Gastroesophageal sphincter (tissue), 4 donors: ENCODE measurements around the gene SYT5. TPM values are rescaled to one million over a fixed set of nuclear protein-coding genes. Genes with fewer than 3 reads are reported as not detected.

Source experiments
- ATAC-seq: fragments of 150-250 bp; one replicate; pipeline ENCODE4 v1.9.1; 2016; ENCODE audit warnings: mild to moderate bottlenecking, moderate library complexity
- H3K27ac ChIP-seq, 4 donors: fragments of 200-600 bp; sonication (generic) in 3 of 4; 1 replicate in 3 of 4; 2 replicates in 1 of 4; pipeline ENCODE4 v1.5.1; 2016 to 2019
- H3K27me3 ChIP-seq: fragments of 200-600 bp; sonication (generic); one replicate; pipeline ENCODE4 v1.5.1; 2019
- H3K36me3 ChIP-seq, 2 donors: fragments of 200-600 bp; sonication (generic); one replicate each; pipeline ENCODE4 v1.5.1; 2019; ENCODE audit warnings: control low read depth in 1 of 2
- H3K4me1 ChIP-seq, 3 donors: fragments of 200-600 bp; sonication (generic); 1 replicate in 2 of 3; 2 replicates in 1 of 3; pipeline ENCODE4 v1.5.1; 2016 to 2019; ENCODE audit warnings: control low read depth in 2 of 3
- H3K4me3 ChIP-seq, 2 donors: fragments of 200-600 bp; sonication (generic); one replicate each; pipeline ENCODE4 v1.5.1; 2019; ENCODE audit warnings: mild to moderate bottlenecking in 1 of 2, moderate library complexity in 1 of 2
- H3K9me3 ChIP-seq, 3 donors: fragments of 200-600 bp; sonication (generic); one replicate each; pipeline ENCODE4 v1.5.1; 2017 to 2019; ENCODE audit warnings: control low read depth in 2 of 3
- EP300 ChIP-seq: sonication (generic); formaldehyde crosslinking; IDR thresholded peaks from one replicate; pipeline ENCODE4 v1.6.1; 2017; ENCODE audit warnings: antibody characterized with exemption, mild to moderate bottlenecking
- POLR2A ChIP-seq, 2 donors: fragments of 450-650 bp; IDR thresholded peaks; one replicate each; pipeline ENCODE4 v1.6.1; 2017; ENCODE audit warnings: antibody characterized with exemption in 2 of 2, mild to moderate bottlenecking in 2 of 2, moderate library complexity in 1 of 2
- POLR2AphosphoS5 ChIP-seq: sonication (generic); formaldehyde crosslinking; IDR thresholded peaks from one replicate; pipeline ENCODE4 v1.6.1; 2017; ENCODE audit warnings: antibody characterized with exemption
- WGBS, 2 donors: methylation state at CpG; one replicate each; pipeline ENCODE4 v1.1.5; 2018; ENCODE audit warnings: low coverage in 1 of 2; 5-methylcytosine and 5-hydroxymethylcytosine counted together
- small RNA-seq, 4 donors: library from RNA; depleted of rRNA; stranded (forward); fragments of <200 nt; gene quantifications; one replicate each; pipeline ENCODE3, GENCODE V24; 2016
- total RNA-seq, 4 donors: library from RNA; depleted of rRNA; stranded (reverse); fragments of >200 nt; gene quantifications; one replicate each; pipeline ENCODE4 v1.1.0, GENCODE V29; 2016
- TF ChIP-seq, protein P1 (sequence below), 4 experiments: fragments of 200-600 bp in 2 of 4; fragments of 450-650 bp in 2 of 4; sonication (generic) in 1 of 4; IDR thresholded peaks; one replicate each; pipeline ENCODE4 v1.5.1; 2017 to 2019; ENCODE audit warnings: antibody characterized with exemption in 4 of 4, mild to moderate bottlenecking in 2 of 4, moderate library complexity in 2 of 4

Gene SYT5
- total RNA-seq, 4 donors from 2014 or later = 0.13 TPM; not detected in 3

DNA sequence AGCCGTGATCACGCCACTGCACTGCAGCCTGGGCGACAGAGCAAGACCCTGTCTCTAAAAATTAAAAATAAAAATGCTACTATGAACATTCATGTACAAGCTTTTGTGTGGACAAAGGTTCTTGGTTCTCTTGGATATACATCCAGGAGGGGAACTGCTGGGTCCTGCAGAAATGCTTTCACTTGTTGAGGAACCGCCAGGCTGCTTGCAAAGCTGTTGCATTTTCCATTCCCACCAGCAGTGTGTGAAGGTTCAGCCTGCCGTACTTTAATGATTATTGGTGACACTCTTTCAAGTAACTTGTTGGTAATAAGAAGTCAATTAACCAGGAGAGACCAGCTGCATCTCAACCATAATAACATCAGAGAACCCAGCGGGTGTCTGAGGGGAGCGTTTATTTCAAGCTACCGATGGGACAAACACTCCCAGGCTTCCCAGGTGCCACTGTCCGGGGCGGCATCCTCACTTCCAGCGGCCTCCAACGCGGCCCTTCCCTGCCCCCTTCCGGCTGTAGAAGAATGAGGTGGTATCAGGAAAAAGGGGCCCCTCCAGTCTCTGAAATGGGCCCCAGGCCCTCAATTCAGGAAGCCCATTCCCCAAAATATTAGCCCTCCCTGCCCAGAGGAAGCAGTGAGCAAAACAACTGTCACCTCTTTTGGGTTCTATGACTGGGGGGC lies 47.5 kb downstream of the SYT5 start:
- Histone ChIP-seq H3K36me3 (no peaks in the 10 kb centered on the region), H3K27me3 (peaks cover 78% of the 10 kb centered on the region), H3K4me3 (no peak overlapping the region), H3K27ac (no peak overlapping the region), H3K9me3 (no peaks in the 10 kb centered on the region), H3K4me1 (no peaks in the 10 kb centered on the region)
- no peak for TF ChIP-seq POLR2A (IDR thresholded peaks at IDR 0.05)
- TF ChIP-seq EP300 = no peak
- no peak for TF ChIP-seq POLR2AphosphoS5
- TF ChIP-seq, protein P1, sequence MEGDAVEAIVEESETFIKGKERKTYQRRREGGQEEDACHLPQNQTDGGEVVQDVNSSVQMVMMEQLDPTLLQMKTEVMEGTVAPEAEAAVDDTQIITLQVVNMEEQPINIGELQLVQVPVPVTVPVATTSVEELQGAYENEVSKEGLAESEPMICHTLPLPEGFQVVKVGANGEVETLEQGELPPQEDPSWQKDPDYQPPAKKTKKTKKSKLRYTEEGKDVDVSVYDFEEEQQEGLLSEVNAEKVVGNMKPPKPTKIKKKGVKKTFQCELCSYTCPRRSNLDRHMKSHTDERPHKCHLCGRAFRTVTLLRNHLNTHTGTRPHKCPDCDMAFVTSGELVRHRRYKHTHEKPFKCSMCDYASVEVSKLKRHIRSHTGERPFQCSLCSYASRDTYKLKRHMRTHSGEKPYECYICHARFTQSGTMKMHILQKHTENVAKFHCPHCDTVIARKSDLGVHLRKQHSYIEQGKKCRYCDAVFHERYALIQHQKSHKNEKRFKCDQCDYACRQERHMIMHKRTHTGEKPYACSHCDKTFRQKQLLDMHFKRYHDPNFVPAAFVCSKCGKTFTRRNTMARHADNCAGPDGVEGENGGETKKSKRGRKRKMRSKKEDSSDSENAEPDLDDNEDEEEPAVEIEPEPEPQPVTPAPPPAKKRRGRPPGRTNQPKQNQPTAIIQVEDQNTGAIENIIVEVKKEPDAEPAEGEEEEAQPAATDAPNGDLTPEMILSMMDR (IDR thresholded peaks at IDR 0.05) = peak in 1 of 4 experiments; percentile 46
- no peak for ATAC-seq
- 26 to 60% methylated on average over 4 to 7 of the region's 14 CpGs for WGBS, 2 donors

DNA sequence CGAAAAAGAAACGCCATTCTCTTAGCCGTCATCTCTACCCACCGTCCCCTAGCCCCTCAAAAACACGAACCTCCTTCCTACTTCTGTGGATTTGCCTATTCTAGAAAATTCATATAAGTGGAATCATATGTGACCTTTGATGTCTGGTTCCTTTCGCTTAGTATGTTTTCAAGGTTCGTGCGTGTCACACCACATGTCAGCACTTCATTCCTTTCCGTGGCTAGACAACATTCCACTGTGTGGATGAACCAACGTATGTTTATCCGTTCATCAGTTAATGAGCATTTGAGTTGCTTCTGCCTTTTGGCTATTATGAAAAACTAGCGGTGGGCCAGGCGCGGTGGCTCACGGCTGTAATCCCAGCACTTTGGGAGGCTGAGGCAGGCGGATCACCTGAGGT lies 48.7 kb downstream of the SYT5 start:
- Histone ChIP-seq H3K4me3 (no peak overlapping the region), H3K9me3 (no peaks in the 10 kb centered on the region), H3K27ac (no peak overlapping the region), H3K36me3 (no peaks in the 10 kb centered on the region), H3K4me1 (no peaks in the 10 kb centered on the region), H3K27me3 (peaks cover 76% of the 10 kb centered on the region)
- TF ChIP-seq EP300 (no peak), POLR2AphosphoS5 (no peak), POLR2A (IDR thresholded peaks at IDR 0.05) (no peak)
- TF ChIP-seq, protein P1 (IDR thresholded peaks at IDR 0.05) = no peak
- ATAC-seq = no peak
- WGBS, 2 donors = 65 to 80% methylated on average over 9 to 15 of the region's 16 CpGs

Small RNAs within 50 kb of the gene (small RNA-seq; reads per million reads assigned to genes)
- gene MIR7975 (0 reads per million in 4 donors), gene RF01210 (0 reads per million in 4 donors)

Other genes with a start within 250 kb of the SYT5 start
- gene NLRP7, start 232.8 kb downstream of the SYT5 start, total RNA-seq = not detected
- gene NLRP2, start 213.9 kb downstream of the SYT5 start, total RNA-seq = 1 to 10 TPM in 1 of 4 donors, under 1 TPM in 1, not detected in 2; 0.15 to 1.1 TPM
- not detected for gene GP6, start 142.0 kb downstream of the SYT5 start, total RNA-seq
- gene RDH13, start 117.1 kb downstream of the SYT5 start, total RNA-seq = 10 to 100 TPM in 3 of 4 donors, 1 to 10 TPM in 1; 10.0 to 15.6 (median 13.9) TPM
- 10 to 100 TPM in 1 of 4 donors, 1 to 10 TPM in 3; 2.2 to 10.5 (median 2.5) TPM for gene EPS8L1, start 104.4 kb downstream of the SYT5 start, total RNA-seq
- gene PPP1R12C, start 62.7 kb downstream of the SYT5 start, total RNA-seq = 100 to 1,000 TPM; 268 to 479 (median 276) TPM
- gene TNNT1, start 31.1 kb downstream of the SYT5 start, total RNA-seq = 1 to 10 TPM in 1 of 4 donors, not detected in 3; 4.4 TPM
- not detected for gene TNNI3, start 22.6 kb downstream of the SYT5 start, total RNA-seq
- gene DNAAF3, start 13.7 kb downstream of the SYT5 start, total RNA-seq = under 1 TPM in 2 of 4 donors, not detected in 2; 0.42 to 0.52 TPM
- gene PTPRH, start 29.2 kb upstream of the SYT5 start, total RNA-seq = 1 to 10 TPM in 3 of 4 donors, under 1 TPM in 1; 0.54 to 4.0 (median 1.4) TPM
- 1 to 10 TPM in 3 of 4 donors, not detected in 1; 1.7 to 3.8 (median 1.8) TPM for gene TMEM86B, start 48.5 kb upstream of the SYT5 start, total RNA-seq
- gene PPP6R1, start 78.7 kb upstream of the SYT5 start, total RNA-seq = 10 to 100 TPM; 32.6 to 79.4 (median 34.0) TPM
- gene HSPBP1, start 99.8 kb upstream of the SYT5 start, total RNA-seq = 10 to 100 TPM; 20.9 to 37.1 (median 26.5) TPM
- gene BRSK1, start 103.7 kb upstream of the SYT5 start, total RNA-seq = 10 to 100 TPM in 1 of 4 donors, 1 to 10 TPM in 3; 4.0 to 19.8 (median 8.8) TPM
- 10 to 100 TPM in 1 of 4 donors, 1 to 10 TPM in 2, not detected in 1; 2.2 to 12.4 (median 3.3) TPM for gene TMEM150B, start 145.1 kb upstream of the SYT5 start, total RNA-seq
- 10 to 100 TPM in 2 of 4 donors, 1 to 10 TPM in 2; 3.4 to 11.2 (median 9.2) TPM for gene KMT5C, start 159.6 kb upstream of the SYT5 start, total RNA-seq
- not detected for gene COX6B2, start 174.4 kb upstream of the SYT5 start, total RNA-seq
- gene GARIN5B, start 183.0 kb upstream of the SYT5 start, total RNA-seq = not detected
- gene IL11, start 190.2 kb upstream of the SYT5 start, total RNA-seq = under 1 TPM in 1 of 4 donors, not detected in 3; 0.67 TPM
- not detected for gene TMEM190, start 196.5 kb upstream of the SYT5 start, total RNA-seq
- gene TMEM238, start 204.0 kb upstream of the SYT5 start, total RNA-seq = 1 to 10 TPM in 2 of 4 donors, not detected in 2; 1.6 to 6.0 TPM
- 100 to 1,000 TPM; 174 to 282 (median 271) TPM for gene RPL28, start 205.6 kb upstream of the SYT5 start, total RNA-seq
- gene UBE2S, start 227.5 kb upstream of the SYT5 start, total RNA-seq = 10 to 100 TPM; 12.6 to 17.7 (median 15.4) TPM